NB4 (cell line): ENCODE results near the gene TEX51.

Experiments used
- MYC ChIP-seq: IDR thresholded peaks from 2 replicates; pipeline ENCODE4 v1.6.1; 2011; ENCODE audit warnings: low read depth, low read length
- POLR2A ChIP-seq: IDR thresholded peaks from 2 replicates; pipeline ENCODE4 v1.6.1; 2011; ENCODE audit warnings: mild to moderate bottlenecking; ENCODE audit not compliant: insufficient read length; ENCODE audit errors: extremely low read depth
- TF ChIP-seq, protein P1 (sequence below): IDR thresholded peaks from one replicate; pipeline ENCODE4 v1.5.1; 2012; ENCODE audit warnings: low read depth, low read length
- TF ChIP-seq, protein P2 (sequence below): IDR thresholded peaks from 2 replicates; pipeline ENCODE4 v1.6.1; 2011; ENCODE audit warnings: low read depth, low read length

DNA sequence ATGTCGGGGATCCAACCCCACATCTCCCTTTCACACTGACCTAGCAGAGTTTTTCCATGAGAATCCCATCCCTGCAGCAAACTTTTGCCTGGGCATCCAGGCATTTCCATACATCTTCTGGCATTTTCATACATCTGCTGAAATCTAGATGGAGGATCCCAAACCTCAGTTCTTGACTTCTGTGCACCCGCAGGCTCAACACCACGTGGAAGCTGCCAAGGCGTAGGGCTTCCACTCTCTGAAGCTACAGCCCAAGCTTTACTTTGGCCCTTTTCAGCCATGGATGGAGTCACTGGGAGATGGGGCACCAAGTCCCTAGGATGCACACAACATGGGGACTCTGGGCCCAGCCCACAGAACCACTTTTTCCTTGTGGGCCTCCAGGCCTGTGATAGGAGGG is 32.2 kb upstream of the TEX51 start:
- TF ChIP-seq, protein P1, sequence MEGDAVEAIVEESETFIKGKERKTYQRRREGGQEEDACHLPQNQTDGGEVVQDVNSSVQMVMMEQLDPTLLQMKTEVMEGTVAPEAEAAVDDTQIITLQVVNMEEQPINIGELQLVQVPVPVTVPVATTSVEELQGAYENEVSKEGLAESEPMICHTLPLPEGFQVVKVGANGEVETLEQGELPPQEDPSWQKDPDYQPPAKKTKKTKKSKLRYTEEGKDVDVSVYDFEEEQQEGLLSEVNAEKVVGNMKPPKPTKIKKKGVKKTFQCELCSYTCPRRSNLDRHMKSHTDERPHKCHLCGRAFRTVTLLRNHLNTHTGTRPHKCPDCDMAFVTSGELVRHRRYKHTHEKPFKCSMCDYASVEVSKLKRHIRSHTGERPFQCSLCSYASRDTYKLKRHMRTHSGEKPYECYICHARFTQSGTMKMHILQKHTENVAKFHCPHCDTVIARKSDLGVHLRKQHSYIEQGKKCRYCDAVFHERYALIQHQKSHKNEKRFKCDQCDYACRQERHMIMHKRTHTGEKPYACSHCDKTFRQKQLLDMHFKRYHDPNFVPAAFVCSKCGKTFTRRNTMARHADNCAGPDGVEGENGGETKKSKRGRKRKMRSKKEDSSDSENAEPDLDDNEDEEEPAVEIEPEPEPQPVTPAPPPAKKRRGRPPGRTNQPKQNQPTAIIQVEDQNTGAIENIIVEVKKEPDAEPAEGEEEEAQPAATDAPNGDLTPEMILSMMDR = no peak
- TF ChIP-seq POLR2A (no peak), MYC (no peak)
- TF ChIP-seq, protein P2, sequence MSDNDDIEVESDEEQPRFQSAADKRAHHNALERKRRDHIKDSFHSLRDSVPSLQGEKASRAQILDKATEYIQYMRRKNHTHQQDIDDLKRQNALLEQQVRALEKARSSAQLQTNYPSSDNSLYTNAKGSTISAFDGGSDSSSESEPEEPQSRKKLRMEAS = no peak
